HL-60/S4 treated with phorbol 12-myristate 13-acetate at 8.2 ng/mL for 4 days and 3 days (cell line): ENCODE data around the gene METTL24.
"Not testable (repeated sequence)": the region's sequence is repeated elsewhere in the genome, so short reads cannot be mapped to it uniquely, and the experiment has no call there.

ENCODE experiments used
- in situ Hi-C: fragments of 300-500 bp; cut with MboI; formaldehyde crosslinking; loops from 2 replicates; pipeline ENCODE4 v1.15.0; 2022; ENCODE audit warnings: low sequenced_read_pairs

The METTL24 gene

GRCh38 chr6:110318971-110319370 lies 39.2 kb downstream of the METTL24 start:
- in situ Hi-C loops, result no loop called here

GRCh38 chr6:110317646-110318045 lies 40.5 kb downstream of the METTL24 start:
- in situ Hi-C loops, result no loop called here

GRCh38 chr6:110317189-110317588 lies 41.0 kb downstream of the METTL24 start:
- in situ Hi-C loops, result no loop called here

- in situ Hi-C loops, result no loop called here
Observed at GRCh38 chr6:110315869-110316398, 42.2 kb downstream of the METTL24 start.

GRCh38 chr6:110315207-110315868 lies 42.8 kb downstream of the METTL24 start:
- in situ Hi-C loops, result no loop called here

GRCh38 chr6:110310861-110311446 lies 47.2 kb downstream of the METTL24 start:
- in situ Hi-C loops, result no loop called here

GRCh38 chr6:110309432-110309831 lies 48.7 kb downstream of the METTL24 start:
- in situ Hi-C loops, result not testable (repeated sequence)

GRCh38 chr6:110307368-110307767 lies 50.8 kb downstream of the METTL24 start:
- in situ Hi-C loops, result no loop called here

GRCh38 chr6:110305832-110306231 lies 52.3 kb downstream of the METTL24 start:
- in situ Hi-C loops, result not testable (repeated sequence)

GRCh38 chr6:110303692-110304091 lies 54.5 kb downstream of the METTL24 start:
- in situ Hi-C loops, result not testable (repeated sequence)

GRCh38 chr6:110298916-110299315 lies 59.2 kb downstream of the METTL24 start:
- in situ Hi-C loops, result no loop called here

GRCh38 chr6:110298411-110298810 lies 59.7 kb downstream of the METTL24 start:
- in situ Hi-C loops, result no loop called here

GRCh38 chr6:110296241-110297025 lies 61.7 kb downstream of the METTL24 start:
- in situ Hi-C loops, result no loop called here

- in situ Hi-C loops, result no loop called here
Observed at GRCh38 chr6:110295451-110296165, 62.5 kb downstream of the METTL24 start.

- in situ Hi-C loops, result no loop called here
Observed at GRCh38 chr6:110287462-110288341, 70.4 kb downstream of the METTL24 start.

- in situ Hi-C loops, result no loop called here
Observed at GRCh38 chr6:110285306-110286060, 72.7 kb downstream of the METTL24 start.

GRCh38 chr6:110284855-110285254 lies 73.3 kb downstream of the METTL24 start:
- in situ Hi-C loops, result no loop called here

- in situ Hi-C loops, result no loop called here
Observed at GRCh38 chr6:110283657-110284056, 74.5 kb downstream of the METTL24 start.

- in situ Hi-C loops, result no loop called here
Observed at GRCh38 chr6:110282412-110282811, 75.7 kb downstream of the METTL24 start.
